Breast epithelium (tissue), 3 donors: Measurements from ENCODE around the gene DNAJC6.

Source experiments
- POLR2A ChIP-seq: fragments of 450-650 bp; IDR thresholded peaks from one replicate; pipeline ENCODE4 v1.6.1; 2016; ENCODE audit warnings: antibody characterized with exemption, mild to moderate bottlenecking, moderate library complexity
- TF ChIP-seq, protein P1 (sequence below), 3 donors: fragments of 450-650 bp; IDR thresholded peaks; one replicate each; pipeline ENCODE4 v1.5.1; 2016 to 2017; ENCODE audit warnings: antibody characterized with exemption in 3 of 3, mild to moderate bottlenecking in 3 of 3, moderate library complexity in 3 of 3

DNA sequence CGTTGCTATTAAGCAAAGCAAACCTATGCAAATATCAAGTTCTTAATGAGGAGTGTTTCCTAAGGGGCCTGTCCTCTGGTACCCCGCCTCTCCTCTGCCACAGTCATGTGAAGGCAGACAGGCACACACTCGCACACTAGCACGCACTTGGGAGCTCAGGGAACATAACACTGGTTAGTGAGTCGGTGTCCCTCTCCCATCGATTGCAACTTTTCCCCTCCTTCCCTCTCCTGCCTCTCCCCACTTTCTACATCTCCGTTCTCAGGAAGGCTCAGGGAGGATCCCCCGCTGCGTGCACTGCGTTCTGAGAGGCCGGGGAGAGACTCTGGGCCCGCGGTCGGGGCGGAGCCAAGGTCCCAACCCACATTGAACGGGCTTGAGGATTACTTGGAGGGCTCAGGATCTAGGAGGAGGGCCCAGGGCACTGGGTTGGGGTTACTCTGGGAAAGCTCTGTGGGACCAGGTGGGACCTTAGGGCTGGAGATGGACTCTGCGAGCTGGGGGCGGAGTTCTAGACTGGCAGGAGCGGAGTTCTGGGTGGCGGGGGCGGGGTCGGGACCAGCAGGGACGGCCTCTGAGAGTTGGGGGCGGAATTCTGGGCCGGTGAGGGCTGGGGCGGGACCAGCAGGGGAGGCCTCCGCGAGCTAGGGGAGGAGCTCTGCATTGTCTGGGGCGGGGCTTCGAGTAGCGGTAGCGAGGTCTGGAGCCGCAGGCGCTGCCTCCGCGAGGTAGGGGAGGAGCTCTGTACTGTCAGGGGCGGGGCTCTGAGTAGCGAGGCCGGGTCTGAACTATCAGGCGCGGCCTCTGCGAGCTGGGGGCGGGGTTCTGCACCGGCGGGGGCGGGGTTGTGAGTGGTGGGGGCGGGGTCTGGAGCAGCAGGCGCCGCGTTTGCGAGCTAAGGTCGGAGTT lies 110.6 kb downstream of the DNAJC6 start:
- TF ChIP-seq, protein P1, sequence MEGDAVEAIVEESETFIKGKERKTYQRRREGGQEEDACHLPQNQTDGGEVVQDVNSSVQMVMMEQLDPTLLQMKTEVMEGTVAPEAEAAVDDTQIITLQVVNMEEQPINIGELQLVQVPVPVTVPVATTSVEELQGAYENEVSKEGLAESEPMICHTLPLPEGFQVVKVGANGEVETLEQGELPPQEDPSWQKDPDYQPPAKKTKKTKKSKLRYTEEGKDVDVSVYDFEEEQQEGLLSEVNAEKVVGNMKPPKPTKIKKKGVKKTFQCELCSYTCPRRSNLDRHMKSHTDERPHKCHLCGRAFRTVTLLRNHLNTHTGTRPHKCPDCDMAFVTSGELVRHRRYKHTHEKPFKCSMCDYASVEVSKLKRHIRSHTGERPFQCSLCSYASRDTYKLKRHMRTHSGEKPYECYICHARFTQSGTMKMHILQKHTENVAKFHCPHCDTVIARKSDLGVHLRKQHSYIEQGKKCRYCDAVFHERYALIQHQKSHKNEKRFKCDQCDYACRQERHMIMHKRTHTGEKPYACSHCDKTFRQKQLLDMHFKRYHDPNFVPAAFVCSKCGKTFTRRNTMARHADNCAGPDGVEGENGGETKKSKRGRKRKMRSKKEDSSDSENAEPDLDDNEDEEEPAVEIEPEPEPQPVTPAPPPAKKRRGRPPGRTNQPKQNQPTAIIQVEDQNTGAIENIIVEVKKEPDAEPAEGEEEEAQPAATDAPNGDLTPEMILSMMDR (IDR thresholded peaks at IDR 0.05), result no peak
- TF ChIP-seq POLR2A, result no peak
